ENCODE results near the gene CDKN2A. TPM values are rescaled to one million over a fixed set of nuclear protein-coding genes. Genes with fewer than 3 reads are reported as not detected.

CDKN2A gene
- under 1 TPM in 5 of 10 donors, not detected in 5; 0.31 to 0.54 (median 0.48) TPM for polyA plus RNA-seq (ENCODE audit: insufficient read length in 10 of 10)
- long read RNA-seq, donor 1, partial matches to known transcripts = 0 of 1 reads
- long read RNA-seq, donor 1, other reads (novel, unspliced or antisense) = 0 of 1 reads
- long read RNA-seq, donor 2 = 0 reads
- long read RNA-seq, donor 3 = 0 reads
- long read RNA-seq, donor 4 = 0 reads
- long read RNA-seq, donor 5 = 0 reads
- long read RNA-seq, donor 6 = 0 reads
- long read RNA-seq, donor 7 = 0 reads
- long read RNA-seq, donor 8 = 0 reads
- long read RNA-seq, donor 9 = 0 reads

DNA sequence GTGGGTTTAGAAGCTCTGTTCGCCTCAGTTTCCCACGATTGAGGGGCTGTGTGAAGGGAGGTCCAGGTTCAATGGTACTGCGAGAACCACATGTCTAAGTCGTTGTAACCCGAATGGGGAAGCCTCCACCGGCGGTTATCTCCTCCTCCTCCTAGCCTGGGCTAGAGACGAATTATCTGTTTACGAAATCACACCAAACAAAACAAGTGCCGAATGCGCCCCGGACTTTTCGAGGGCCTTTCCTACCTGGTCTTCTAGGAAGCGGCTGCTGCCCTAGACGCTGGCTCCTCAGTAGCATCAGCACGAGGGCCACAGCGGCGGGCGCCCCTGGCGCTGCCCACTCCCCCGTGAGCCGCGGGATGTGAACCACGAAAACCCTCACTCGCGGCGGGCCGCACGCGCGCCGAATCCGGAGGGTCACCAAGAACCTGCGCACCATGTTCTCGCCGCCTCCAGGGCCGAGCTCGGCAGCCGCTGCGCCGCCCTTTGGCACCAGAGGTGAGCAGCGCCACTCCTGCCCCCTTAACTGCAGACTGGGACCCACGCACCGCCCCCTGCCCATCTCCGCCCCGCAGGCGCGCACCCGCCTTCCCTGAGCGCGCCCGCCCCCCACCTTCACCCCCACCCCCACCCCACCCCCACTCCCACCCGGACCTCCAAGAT, at the start of gene CDKN2A:
TSS of gene CDKN2A (minus strand) at position 500 of the 663 bp plus-strand sequence.
- no peak for DNase-seq

- no peak for DNase-seq
Observed at GRCh38 chr9:22043928-22044327, 49.7 kb upstream of the CDKN2A start.

GRCh38 chr9:22041775-22042174, 47.6 kb upstream of the CDKN2A start:
- DNase-seq = no peak

- no peak for DNase-seq
Observed at GRCh38 chr9:22041344-22041743, 47.2 kb upstream of the CDKN2A start.

DNA sequence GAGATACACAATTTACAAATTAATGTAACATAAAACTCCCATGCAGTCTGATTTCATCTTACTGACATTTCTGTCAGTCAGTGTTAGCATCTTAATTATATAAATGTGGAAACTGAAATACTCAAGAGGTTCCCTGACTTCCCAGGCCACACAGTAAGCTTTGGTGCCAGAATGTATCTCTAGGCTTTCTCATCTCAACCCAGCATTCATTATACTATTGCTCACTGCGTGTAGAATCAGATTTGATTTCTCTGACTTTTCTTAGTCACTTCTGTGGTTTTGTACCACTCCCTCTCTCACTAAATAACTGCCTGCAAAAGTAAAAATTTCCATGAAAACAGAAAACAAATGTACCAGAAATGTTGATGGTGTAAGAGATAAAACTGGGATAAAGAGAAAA, 46.6 kb upstream of the CDKN2A start:
- peak in 1 of 3 donors; percentile 51 for DNase-seq

DNA sequence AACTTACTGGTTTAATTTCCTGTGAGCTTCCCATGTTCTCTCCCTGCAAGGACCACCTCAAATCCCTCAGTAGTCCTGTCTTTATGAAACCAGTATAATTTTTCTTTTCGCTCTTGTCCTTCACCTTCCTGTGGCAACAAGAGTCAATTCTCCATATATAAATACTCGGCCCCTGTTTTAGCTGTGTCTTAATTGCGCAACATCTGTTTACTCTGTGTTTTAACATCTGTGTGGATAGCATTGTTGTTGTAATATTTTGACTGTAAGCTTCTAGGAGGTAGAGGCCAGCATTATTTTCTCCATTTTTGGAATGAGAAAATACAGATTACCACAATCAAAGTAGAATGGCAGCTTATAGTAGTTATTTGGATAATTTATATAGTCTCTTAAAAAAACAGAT, 45.1 kb upstream of the CDKN2A start:
- DNase-seq = no peak

GRCh38 chr9:22037954-22038690, 43.9 kb upstream of the CDKN2A start:
- DNase-seq = no peak

DNA sequence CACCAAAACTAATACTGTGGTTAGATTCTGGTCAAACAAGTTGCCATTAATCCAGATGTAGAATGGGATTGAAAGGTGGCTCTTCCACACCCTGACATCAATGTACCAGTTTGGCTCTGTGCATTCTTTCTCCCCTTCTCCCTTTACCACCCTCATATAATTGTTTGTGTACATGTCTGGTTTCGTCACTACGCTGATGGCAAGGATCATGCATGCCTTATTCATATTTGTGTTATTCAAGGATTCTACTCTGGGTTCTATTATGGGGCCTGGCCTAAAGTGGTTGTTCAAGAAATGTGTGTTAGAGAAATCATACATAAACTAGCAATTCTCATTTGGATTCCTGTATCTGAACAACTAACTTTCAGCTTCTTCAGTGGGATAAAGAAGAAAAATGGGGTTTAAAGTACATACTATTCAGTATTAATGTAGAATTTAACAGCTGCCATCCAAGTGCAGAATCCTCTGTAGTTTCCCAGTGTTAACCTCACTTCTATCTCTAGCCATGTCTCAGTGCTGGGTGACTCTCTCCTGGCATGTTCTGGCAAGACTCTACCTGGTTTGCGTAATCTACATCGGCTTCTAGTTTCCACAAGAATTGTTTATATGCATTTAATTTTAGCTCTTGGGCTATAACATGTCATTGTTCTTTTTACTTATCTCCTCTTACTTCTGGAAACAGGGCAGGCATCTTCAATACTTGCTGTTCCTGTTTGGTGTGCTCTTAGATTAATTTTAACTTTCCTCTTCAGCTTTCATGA, 42.9 kb upstream of the CDKN2A start:
- no peak for DNase-seq

- no peak for DNase-seq
Observed at GRCh38 chr9:22035591-22036011, 41.4 kb upstream of the CDKN2A start.

DNA sequence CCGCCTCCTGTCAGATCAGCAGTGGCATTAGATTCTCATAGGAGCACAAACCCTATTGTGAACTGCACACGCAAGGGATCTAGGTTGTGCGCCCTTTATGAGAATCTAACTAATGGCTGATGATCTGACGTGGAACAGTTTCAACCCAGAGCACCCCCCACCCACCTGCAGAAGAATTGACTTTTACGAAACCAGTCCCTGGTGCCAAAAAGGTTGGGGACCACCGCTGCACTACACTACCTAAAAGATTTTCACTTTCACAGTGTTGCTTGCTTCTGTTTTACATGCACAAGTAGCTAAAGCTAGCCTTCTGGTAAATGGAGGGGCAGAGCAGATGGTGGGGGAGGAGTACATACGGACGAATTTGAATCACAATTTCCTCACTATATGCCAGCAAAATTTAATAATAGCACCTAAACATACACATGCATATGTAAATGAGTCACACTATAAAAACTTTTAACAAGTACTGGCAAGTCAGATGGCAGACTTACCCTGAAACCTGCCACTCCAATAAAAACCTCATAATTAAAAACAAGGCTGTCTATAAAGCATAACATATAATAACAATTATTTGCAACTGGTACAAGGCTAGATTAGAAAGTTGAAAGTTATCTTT, 38.9 kb upstream of the CDKN2A start:
- no peak for DNase-seq

DNA sequence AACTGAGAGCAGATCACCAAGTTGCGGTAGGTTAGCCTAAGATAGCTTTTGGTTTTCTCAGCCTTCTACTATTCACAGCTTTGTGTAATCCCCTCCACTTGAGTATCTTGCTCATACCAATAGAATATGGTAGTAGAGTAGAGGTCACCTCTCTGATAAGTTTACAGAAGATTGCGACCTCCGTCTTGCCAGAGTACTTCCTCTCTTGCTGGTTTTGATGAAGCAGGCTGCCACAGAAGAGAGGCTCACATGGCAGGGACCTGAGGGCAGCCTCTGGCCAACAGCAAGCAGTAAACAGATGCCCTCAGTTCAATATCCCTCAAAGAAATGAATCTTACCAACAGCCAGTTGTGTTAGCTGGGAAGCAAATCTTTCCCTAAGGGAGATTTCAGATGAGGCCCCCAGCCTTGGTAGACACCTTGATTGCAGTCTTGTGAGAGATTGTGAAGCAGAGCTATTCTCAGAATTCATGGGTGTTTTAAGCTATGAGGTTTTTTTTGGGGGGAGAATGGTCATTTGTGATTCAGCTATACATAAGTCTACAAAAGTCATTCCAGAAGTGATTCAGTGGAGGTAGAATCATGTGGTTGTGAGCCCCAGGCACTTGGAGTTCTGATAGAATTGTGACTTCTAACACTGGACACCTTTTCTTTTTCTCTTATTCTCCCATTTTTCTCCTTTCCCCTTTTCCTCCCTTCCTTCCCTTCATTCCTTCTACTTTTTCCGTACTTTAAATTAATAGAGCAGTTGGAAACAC, 37.6 kb upstream of the CDKN2A start:
- DNase-seq = no peak

DNA sequence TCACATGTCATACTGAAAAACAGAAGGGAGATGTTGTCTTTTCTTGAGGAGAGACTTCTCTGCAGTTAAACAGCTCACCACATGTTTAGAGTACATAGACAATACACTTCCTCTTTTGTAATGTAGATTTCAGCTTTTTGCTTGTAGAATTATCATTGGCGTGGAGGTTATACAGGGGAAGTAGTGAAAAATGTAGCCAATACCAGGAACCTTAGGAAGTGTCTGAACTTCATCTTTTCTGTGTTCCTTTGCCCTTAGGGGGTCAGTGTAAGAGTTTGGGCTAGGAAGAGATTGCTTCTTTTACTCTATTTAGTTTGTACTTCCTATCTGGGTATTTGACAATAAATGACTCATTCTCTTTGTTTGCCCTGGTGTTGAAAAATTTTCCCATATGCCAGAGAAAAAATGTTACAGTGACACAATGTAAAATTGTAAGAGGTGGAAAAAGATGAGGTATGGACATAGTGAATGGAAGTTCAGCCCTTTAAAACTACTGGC, 36.0 kb upstream of the CDKN2A start:
- DNase-seq = no peak

GRCh38 chr9:22029231-22029630, 35.0 kb upstream of the CDKN2A start:
- no peak for DNase-seq

DNA sequence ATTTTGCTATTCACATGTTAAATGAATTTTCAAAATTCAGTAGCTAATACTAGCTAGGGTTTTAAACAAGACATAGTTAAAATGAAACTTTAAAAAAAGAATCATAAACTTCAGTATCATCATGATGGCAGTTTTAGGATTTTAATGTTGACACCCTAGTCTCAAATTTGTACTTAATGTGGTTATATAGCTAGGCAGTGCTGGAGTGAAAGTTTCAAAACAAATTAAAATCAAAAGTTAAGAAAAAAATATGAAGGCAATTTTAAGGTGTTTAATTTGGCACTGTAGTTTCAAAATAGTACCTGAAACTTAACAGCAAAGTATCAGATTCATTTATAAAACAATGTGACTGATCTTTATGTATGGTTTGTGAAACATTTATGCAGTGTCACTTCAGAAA, 34.2 kb upstream of the CDKN2A start:
- no peak for DNase-seq

DNA sequence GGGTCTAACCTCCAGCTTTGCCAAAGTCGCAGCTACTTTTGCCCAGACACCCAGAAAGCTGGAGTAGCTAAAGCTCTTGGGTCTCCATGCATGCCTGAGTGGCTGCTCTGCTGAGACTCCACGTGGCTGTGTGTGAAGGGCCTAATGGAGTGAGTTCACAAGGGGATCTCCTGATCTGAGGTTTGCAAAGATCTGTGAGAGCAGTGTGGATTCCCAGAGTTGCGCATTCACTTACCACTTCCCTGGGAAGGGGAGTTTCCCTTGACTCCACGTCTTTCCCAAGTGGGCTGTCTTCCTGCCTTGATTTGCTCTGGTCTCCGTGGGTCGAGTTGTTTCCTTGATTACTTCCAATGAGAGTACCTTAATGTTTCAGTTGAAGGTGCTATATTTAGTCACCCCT, 32.5 kb upstream of the CDKN2A start:
- no peak for DNase-seq

- no peak for DNase-seq
Observed at GRCh38 chr9:22022396-22022795, 28.2 kb upstream of the CDKN2A start.

DNA sequence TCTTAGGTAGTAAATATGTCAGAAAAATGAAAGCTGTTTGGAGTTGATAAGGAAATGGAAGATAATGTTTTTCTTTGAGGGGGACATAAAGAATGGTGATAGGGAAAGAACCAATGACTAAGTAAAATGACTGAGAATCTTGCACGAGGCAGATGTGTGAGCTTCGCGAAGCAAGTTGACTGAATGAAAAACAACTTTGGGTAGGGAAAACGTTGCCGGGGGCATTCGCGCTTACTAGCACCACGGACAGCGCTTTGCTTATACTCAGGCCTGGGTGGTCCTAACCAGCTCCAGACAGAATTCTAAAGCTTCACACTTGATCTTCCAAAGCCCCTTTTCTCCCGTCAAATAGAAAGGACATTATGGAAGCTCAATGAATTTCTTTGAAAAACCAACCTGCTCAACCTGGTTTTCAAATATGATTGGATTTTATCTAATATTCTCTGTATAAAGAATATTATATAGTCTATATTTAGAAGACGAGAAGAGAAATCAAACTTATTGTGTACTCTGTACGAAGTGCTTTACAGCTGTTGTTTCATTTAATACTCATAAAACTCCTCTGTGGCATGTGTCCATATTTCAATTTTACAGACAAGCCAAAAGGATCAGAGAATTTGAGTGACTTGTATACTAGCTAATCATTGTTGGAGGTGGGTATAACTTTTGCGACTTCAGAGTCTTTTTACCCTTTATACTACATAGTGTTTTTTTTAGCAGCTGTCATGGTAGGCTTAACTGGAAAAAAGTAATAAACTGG, 16.9 kb upstream of the CDKN2A start:
- DNase-seq = peak in 2 of 3 donors; percentile 68 to 72

DNA sequence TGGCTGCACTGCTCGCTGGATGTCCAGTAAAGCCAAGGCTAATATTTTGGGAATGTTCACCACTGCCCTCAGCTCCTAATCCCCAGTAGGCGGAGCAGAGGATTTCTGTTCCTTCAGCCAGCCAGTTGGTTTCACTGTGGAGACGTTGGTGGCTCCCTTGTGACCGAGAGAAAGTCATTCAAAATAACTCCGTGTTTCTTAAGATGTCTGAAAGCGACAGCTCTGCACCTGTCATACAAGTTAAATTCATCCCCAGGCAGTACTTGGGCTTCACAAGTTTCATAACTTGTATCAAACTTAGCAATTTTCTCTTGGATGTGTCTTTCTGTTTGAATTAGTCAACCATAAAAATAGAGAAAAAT, 15.3 kb upstream of the CDKN2A start:
- DNase-seq = no peak

- peak; percentile 85 to 90 (median 87) for DNase-seq
Observed at GRCh38 chr9:22008717-22009505, 14.7 kb upstream of the CDKN2A start, which contains the start of gene CDKN2B. Gene CDKN2B (minus strand): TSS chr9:22009305. CDS start chr9:22008953, 352 bp downstream.

Data from muscle of back (tissue), 13 donors.